IPS-18a (cell line): ENCODE measurements around the gene CATSPER3.

ENCODE experiments used
- H3K27ac ChIP-seq: one replicate; pipeline ENCODE4 v1.5.1; 2013; ENCODE audit warnings: low read length
- H3K27me3 ChIP-seq: one replicate; pipeline ENCODE4 v1.6.1; 2013; ENCODE audit warnings: mild to moderate bottlenecking, low read length; ENCODE audit not compliant: control insufficient read depth, insufficient read depth
- H3K36me3 ChIP-seq: one replicate; pipeline ENCODE4 v1.6.1; 2013; ENCODE audit warnings: low read depth, low read length; ENCODE audit not compliant: control insufficient read depth
- H3K4me1 ChIP-seq: one replicate; pipeline ENCODE4 v1.6.1; 2013; ENCODE audit warnings: low read depth, low read length; ENCODE audit not compliant: control insufficient read depth
- H3K4me3 ChIP-seq: one replicate; pipeline ENCODE4 v1.5.1; 2013; ENCODE audit warnings: low read length
- H3K9ac ChIP-seq: one replicate; pipeline ENCODE4 v1.6.1; 2013; ENCODE audit warnings: mild to moderate bottlenecking, low read length, moderate library complexity
- H3K9me3 ChIP-seq: one replicate; pipeline ENCODE4 v1.6.1; 2013; ENCODE audit warnings: low read depth, low read length; ENCODE audit not compliant: control insufficient read depth

Gene CATSPER3

DNA sequence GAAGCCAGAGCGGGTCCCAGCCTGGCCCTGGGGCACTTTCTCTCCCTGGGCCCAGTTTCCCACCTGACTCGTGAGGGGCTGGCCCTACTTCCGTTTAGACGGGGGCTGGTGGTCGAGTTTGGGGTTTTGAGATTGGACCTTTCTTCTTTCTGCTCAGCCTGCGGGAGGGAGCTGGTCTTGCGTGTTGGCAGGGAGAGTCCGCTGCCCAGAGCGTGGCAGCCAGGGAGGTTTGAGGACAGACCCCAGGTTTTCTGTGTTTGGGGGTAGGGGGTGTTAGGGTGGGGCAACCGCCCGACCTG, 72.3 kb downstream of the CATSPER3 start:
- peaks cover 100% of the 10 kb centered on the region for H3K27me3 ChIP-seq
- H3K36me3 ChIP-seq, result no peaks in the 10 kb centered on the region
- peak overlapping the region; percentile 36 for H3K4me3 ChIP-seq
- H3K9ac ChIP-seq, result no peak overlapping the region
- no peaks in the 10 kb centered on the region for H3K4me1 ChIP-seq
- H3K27ac ChIP-seq, result no peak overlapping the region
- no peaks in the 10 kb centered on the region for H3K9me3 ChIP-seq

DNA sequence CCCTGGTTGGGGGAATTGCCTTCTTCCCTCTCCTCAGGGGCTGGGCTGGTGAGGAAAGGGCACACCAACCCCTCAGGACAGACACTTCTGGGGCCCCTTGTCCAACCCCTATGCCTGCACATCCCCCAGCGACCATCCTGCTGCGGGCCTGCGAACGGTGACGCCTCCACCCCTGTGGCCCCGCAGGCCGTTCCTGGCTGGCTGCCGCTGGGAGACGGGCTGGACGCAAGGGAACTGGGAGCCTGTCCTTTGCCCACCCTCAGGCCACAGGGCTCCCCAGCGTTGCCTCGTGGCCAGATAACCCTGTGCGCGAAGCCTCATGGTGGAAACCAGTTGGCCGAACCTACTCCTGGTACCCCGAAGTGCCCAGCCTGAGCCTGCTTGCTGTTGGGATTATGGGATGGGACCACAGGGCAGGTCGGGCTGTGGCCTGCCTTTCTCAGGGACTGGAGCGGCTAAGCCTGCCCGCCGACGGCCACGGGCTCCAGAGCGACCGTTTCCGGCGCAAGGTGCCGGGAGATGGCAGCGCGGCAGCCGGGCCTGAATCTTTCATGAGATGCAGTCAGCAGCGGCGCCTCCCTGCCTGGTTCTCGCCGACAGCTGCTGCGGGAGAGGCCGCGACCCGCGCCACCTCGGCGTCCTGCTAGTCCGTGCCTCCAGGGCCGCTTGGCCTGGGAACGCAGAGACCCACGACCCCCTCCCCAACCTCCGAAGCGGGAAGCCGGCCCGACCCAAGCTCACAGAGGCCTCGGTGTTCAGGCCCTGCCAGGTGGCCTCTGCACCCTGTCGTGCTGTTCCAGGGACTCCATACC, 72.8 kb downstream of the CATSPER3 start:
- no peaks in the 10 kb centered on the region for H3K36me3 ChIP-seq

GRCh38 chr5:135041145-135041587, 73.5 kb downstream of the CATSPER3 start:
- H3K27ac ChIP-seq, result no peak overlapping the region
- peaks cover 100% of the 10 kb centered on the region for H3K27me3 ChIP-seq
- H3K4me3 ChIP-seq, result no peak overlapping the region
- no peak overlapping the region for H3K9ac ChIP-seq
- H3K36me3 ChIP-seq, result no peaks in the 10 kb centered on the region
- H3K4me1 ChIP-seq, result no peaks in the 10 kb centered on the region
- H3K9me3 ChIP-seq, result no peaks in the 10 kb centered on the region

More for the DNA sequence above, 72.8 kb downstream of the CATSPER3 start:
- H3K9ac ChIP-seq, result no peak overlapping the region
- H3K4me1 ChIP-seq, result no peaks in the 10 kb centered on the region
- H3K9me3 ChIP-seq, result no peaks in the 10 kb centered on the region
- peaks cover 100% of the 10 kb centered on the region for H3K27me3 ChIP-seq
- H3K27ac ChIP-seq, result no peak overlapping the region
- H3K4me3 ChIP-seq, result peak overlapping the region; percentile 36

DNA sequence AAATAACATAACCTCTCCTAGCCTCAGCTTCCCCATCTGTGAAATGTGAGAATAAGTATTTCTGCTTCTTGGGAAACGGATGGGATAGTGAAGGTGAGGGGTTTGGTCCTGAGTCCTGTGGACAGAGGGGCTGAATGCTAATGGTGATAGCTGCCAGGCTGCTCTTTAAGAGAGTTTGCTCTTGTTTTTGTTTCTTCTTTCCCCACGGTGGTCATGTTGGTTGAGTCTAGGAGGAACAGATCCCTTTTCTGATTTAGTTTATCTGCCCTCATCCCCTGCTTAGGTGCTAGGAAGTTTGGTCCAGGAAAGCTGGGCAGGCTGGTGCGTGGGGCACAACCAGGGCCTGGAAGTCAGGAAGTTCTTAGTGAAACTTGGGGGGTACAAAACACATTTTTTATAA, 74.0 kb downstream of the CATSPER3 start:
- no peaks in the 10 kb centered on the region for H3K36me3 ChIP-seq
- H3K9me3 ChIP-seq, result no peaks in the 10 kb centered on the region
- H3K4me3 ChIP-seq, result no peak overlapping the region
- no peak overlapping the region for H3K27ac ChIP-seq
- no peaks in the 10 kb centered on the region for H3K4me1 ChIP-seq
- H3K27me3 ChIP-seq, result peaks cover 100% of the 10 kb centered on the region
- no peak overlapping the region for H3K9ac ChIP-seq

DNA sequence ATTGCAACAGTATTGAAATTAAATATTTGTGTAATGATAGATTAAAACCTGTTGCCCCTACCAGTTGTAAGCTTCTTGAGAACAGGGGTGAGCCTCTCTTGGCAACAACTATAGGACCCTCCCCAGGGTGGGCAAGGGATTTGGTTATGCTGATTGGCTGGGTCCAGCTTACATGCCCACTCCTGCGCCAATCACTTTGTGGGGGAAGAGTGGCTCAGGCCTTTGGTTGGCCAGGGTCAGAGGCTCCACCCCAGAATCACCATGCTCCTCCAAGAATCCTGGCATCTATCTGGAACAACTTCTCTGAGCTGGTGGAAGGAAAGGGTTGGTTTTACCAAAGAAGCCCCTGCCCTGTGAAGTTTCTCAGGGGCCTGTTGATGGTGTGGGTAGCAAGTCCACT, 74.9 kb downstream of the CATSPER3 start:
- H3K9ac ChIP-seq, result no peak overlapping the region
- H3K27ac ChIP-seq, result no peak overlapping the region
- H3K36me3 ChIP-seq, result no peaks in the 10 kb centered on the region
- peaks cover 98% of the 10 kb centered on the region for H3K27me3 ChIP-seq
- no peak overlapping the region for H3K4me3 ChIP-seq
- no peaks in the 10 kb centered on the region for H3K9me3 ChIP-seq
- H3K4me1 ChIP-seq, result no peaks in the 10 kb centered on the region

GRCh38 chr5:135045488-135045887, 77.8 kb downstream of the CATSPER3 start:
- no peak overlapping the region for H3K27ac ChIP-seq
- no peaks in the 10 kb centered on the region for H3K4me1 ChIP-seq
- H3K27me3 ChIP-seq, result peaks cover 98% of the 10 kb centered on the region
- H3K4me3 ChIP-seq, result no peak overlapping the region
- no peaks in the 10 kb centered on the region for H3K36me3 ChIP-seq
- H3K9ac ChIP-seq, result no peak overlapping the region
- no peaks in the 10 kb centered on the region for H3K9me3 ChIP-seq

GRCh38 chr5:135046661-135047346, 79.1 kb downstream of the CATSPER3 start:
- Histone ChIP-seq H3K4me3 (no peak overlapping the region), H3K4me1 (no peaks in the 10 kb centered on the region), H3K9me3 (no peaks in the 10 kb centered on the region), H3K36me3 (no peaks in the 10 kb centered on the region), H3K9ac (no peak overlapping the region), H3K27ac (no peak overlapping the region), H3K27me3 (peaks cover 98% of the 10 kb centered on the region)

DNA sequence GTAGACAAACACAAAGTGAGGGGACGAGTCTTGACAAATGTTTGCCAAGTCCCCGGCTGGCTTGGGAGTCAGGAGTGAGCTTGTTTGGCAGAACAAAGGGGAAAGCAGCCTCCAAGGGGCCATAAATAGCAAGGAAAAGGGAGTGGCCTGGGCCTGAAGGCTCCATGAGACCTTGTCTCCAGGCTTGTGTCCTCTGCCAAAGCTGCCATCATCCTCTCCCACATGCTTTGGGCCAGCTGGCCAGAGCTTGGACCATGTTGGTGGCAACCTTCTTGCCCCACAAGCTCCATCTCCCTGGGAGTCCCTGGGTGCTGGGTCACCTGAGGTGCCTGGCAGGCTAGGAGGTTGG, 79.6 kb downstream of the CATSPER3 start:
- Histone ChIP-seq H3K4me1 (no peaks in the 10 kb centered on the region), H3K9ac (no peak overlapping the region), H3K27me3 (peaks cover 98% of the 10 kb centered on the region), H3K36me3 (no peaks in the 10 kb centered on the region), H3K9me3 (no peaks in the 10 kb centered on the region), H3K27ac (no peak overlapping the region), H3K4me3 (no peak overlapping the region)

DNA sequence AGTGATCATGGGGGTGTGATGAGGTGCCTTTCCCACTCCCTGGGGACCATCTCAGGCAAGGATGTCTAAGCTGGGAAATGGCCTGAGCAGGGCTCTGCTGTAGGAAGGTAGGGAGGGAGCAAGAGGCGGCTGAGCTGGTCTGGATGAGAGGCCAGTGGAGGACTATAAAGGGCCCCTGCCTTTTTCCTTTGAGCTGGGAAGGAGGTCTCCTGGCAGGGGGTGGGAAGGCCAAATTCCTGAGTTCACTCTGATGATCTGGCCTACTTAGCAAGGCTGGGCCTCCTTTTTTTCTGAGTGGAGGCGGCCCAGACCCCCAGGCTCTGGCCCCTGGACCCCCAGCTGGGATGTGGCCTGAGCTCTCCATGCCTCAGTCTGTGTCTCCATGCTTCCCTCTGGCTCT, 80.6 kb downstream of the CATSPER3 start:
- no peaks in the 10 kb centered on the region for H3K9me3 ChIP-seq
- H3K4me1 ChIP-seq, result no peaks in the 10 kb centered on the region
- H3K9ac ChIP-seq, result no peak overlapping the region
- peaks cover 98% of the 10 kb centered on the region for H3K27me3 ChIP-seq
- H3K36me3 ChIP-seq, result no peaks in the 10 kb centered on the region
- H3K27ac ChIP-seq, result no peak overlapping the region
- H3K4me3 ChIP-seq, result no peak overlapping the region

- Histone ChIP-seq H3K27ac (no peak overlapping the region), H3K27me3 (peaks cover 98% of the 10 kb centered on the region), H3K4me3 (no peak overlapping the region), H3K9ac (no peak overlapping the region), H3K36me3 (no peaks in the 10 kb centered on the region), H3K4me1 (no peaks in the 10 kb centered on the region), H3K9me3 (no peaks in the 10 kb centered on the region)
Measured at GRCh38 chr5:135048930-135049329, 81.2 kb downstream of the CATSPER3 start.

DNA sequence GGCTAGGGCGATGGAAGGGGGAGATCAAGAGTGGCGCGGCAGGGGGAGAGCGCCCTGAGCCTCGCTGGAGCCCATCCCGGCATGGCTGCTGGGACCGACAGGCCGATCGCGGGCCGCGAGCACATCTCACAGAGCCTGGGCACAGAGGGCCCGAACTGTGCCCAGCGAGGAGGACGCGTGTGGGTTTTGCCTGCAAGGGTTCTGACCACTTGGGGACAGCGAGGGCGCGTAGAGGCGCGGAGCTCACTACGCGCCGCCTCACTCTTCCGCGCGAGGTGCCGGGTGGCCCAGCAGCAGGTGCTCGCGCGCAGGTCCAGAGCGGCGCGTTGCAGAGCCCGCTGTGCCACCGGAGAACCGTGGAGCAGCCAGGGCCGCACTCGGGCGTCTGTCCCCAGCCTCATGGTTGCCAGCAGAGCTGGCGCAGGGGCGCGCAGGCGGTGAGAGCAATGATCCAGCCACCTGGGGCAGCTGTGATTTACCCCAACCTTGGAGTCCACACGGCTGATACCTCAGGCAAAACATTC, 82.6 kb downstream of the CATSPER3 start:
- no peak overlapping the region for H3K27ac ChIP-seq
- peaks cover 87% of the 10 kb centered on the region for H3K27me3 ChIP-seq
- no peak overlapping the region for H3K9ac ChIP-seq
- no peaks in the 10 kb centered on the region for H3K9me3 ChIP-seq
- peak overlapping the region; percentile 40 for H3K4me3 ChIP-seq
- no peaks in the 10 kb centered on the region for H3K36me3 ChIP-seq
- H3K4me1 ChIP-seq, result no peaks in the 10 kb centered on the region

DNA sequence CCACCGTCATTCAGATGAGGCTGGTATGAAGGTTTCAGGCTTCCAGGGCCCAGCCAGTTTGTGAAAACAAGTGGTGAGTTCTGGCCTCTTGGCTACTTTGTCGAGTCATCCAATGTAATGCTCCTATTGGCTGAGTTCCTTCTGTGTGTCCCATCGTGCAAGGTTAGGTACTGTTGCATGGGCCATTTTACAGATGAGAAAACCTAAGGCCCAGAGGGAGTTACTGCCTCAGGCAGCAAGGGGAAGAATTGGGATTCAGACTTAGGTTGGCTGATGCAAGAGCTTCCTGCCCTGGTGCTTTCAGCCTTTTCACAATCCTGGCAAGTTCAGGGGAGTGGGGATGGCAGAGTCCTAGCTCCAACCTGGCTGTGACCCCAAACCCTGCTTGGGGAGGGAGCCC, 83.7 kb downstream of the CATSPER3 start:
- Histone ChIP-seq H3K36me3 (no peaks in the 10 kb centered on the region), H3K4me1 (no peaks in the 10 kb centered on the region), H3K9me3 (no peaks in the 10 kb centered on the region), H3K27me3 (peaks cover 86% of the 10 kb centered on the region), H3K27ac (no peak overlapping the region), H3K9ac (no peak overlapping the region), H3K4me3 (no peak overlapping the region)
